NCI-H2196 (cell line): ENCODE results near the gene PHOSPHO1.
"Not testable (repeated sequence)": the region's sequence is repeated elsewhere in the genome, so short reads cannot be mapped to it uniquely, and the experiment has no call there.

ENCODE experiments used
- DNase-seq: peaks from one replicate; lab custom pipeline; 2025; ENCODE audit not compliant: unreplicated experiment; lab: John Stamatoyannopoulos, UW

PHOSPHO1 gene

DNA sequence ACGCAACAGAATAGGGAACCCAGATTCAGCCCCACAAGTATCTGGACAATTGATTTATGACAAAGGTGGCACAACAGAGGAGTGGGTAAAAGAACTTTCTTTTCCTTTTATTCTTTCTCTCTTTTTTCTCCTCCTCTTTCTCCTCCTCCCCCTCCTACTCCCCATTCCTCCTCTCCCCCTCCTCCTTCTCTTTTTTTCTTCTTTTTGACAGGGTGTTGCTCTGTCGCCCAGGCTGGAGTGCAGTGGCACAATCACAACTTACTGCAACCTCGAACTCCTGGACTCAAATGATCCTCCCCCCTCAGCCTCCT is 36.3 kb downstream of the PHOSPHO1 start:
- no peak for DNase-seq

GRCh38 chr17:49193513-49194296 is 36.9 kb downstream of the PHOSPHO1 start:
- DNase-seq, result peak; percentile 50

DNA sequence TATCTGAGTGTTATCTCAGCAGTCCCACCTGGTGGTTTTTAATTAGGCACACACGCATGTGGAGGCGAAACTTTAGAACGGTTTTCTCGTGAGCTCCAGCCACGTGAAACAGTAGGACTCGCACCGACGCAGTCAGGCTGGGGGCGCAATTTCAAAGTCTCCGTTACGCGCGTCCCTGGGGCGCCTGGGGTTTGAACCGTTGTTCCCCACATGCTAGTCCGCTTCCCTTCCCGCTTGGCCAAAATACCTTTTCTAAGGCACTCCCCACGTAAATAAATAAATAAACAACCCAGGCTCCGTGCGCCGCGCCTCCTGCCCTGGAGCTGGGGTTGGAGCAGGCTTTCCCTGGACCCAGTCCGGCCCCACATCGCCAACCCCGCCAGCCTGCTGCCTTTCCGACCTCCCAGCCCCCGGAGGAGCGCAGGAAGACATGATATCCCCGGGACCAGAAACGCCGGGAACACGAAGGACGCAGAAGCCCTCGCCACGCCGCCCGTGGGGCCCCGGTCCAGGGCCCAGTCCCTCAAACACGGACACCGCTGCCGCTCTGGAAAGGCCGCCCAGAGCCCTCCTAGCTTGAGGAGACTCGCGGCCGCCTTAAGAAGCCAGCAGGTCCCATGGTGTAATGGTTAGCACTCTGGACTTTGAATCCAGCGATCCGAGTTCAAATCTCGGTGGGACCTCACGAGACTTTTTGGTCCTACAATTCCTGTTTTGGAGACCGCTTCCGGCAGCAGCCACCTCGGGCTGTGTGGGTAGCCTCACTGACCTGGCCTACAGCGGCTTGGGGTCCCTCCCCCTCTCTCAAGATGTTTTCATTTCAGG is 38.5 kb downstream of the PHOSPHO1 start:
- DNase-seq, result peak; percentile 97

GRCh38 chr17:49191409-49191916 is 39.1 kb downstream of the PHOSPHO1 start:
- DNase-seq, result no peak

DNA sequence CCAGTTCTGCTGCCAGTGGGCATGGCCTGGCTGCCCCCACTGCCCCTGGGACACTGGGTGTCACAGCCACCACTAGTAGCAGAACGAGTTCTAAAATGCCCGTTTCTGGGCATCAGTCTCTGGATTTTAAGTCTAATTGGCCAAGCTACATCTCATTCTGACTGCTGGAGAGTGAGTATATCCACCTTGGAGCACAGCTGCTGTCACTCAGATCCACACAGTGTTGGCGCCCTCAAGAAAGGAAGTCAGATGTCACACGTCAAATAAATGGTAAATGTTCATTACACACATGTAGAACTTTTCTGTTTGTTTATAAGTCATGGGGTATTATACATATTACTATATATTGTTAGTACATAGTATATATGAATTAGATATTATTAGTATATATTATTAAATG is 39.7 kb downstream of the PHOSPHO1 start:
- no peak for DNase-seq

DNA sequence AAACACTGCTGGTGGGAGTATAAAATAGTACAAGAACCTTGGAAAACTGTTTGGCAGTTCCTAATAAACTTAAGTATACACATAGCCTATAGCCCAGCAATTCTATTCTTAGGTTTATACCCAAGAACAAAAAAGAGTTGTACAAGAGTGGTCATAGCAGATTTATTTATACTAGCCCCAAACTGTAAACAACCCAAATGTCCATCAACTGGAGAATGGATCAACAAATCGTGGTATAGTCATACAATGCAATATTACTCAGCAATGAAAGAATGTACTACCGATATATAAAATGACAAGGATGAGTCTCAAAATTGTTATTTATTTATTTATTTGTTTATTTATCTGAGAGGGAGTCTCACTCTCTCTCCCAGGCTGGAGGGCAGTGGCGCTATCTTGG is 43.3 kb downstream of the PHOSPHO1 start:
- DNase-seq, result no peak

DNA sequence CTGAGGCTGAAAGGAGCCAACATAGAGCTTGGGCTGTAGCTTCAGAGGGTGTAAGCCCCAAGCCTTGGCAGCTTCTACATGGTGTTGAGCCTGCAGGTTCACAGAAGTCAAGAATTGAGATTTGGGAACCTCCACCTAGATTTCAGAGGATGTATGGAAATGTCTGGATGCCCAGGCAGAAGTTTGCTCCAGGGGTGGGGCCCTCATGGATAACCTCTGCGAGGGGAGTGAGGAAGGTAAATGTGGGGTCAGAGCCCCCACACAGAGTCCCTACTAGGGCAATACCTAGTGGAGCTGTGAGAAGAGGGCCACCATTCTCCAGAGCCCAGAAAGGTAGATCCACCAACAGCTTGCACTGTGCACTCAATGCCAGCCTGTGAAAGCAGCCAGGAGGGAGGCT is 45.2 kb downstream of the PHOSPHO1 start:
- not testable (repeated sequence) for DNase-seq

DNA sequence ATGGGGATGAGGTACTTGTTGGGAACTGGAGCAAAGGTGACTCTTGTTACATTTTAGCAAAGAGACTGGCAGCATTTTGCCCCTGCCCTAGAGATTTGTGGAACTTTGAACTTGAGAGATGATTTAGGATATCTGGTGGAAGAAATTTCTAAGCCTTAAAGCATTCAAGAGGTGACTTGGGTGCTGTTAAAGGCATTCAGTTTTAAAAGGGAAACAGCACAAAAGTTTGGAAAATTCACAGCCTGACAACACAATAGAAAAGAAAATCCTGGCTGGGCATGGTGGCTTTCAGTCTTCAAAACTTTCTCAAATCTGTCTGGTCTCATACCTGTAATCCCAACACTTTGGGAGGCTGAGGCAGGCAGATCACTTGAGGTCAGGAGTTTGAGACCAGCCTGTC is 46.1 kb downstream of the PHOSPHO1 start:
- not testable (repeated sequence) for DNase-seq

DNA sequence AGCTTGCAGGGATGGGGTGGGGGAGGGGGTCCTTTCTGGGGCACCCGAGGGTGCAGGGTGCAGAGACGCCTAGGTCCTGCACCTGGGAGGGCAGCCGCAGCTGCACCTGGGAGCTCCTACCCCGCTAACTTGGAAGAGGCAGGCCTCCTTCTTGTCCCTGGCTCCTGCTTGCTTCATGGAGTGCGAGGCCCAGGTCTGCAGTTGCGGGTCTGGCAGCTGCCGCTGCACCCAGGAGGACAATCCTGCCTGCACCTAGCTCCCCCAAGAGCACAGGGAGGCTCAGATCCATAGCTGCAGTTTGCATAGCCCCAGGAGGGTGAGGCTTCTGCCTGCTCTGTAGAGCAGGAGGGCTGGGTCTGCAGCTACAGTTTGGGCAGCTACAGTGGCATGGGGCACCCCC is 46.8 kb downstream of the PHOSPHO1 start:
- no peak for DNase-seq

DNA sequence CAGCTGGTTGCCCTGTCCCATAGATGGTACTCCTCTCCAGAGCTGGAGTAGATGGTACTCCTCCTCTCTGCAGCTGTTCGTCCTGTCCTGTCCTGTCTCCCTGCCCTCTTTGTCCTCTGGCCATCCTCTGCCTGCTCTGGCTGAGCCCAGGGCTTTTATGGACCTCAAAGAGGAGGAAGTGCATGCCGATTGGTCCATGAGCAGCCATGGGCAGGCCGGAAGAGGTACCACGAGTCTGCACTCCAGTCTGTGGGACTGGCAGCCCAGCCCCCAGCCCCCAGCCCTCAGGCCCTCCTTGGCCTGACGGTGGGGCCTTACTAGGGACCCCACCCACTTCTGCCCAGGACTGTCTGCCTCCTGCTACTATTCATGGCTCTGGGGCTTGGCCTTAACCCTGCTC is 47.2 kb downstream of the PHOSPHO1 start:
- DNase-seq, result no peak

GRCh38 chr17:49180998-49181635 is 49.5 kb downstream of the PHOSPHO1 start:
- no peak for DNase-seq

- peak; percentile 20 for DNase-seq
Observed at GRCh38 chr17:49180303-49180702, 50.3 kb downstream of the PHOSPHO1 start.

DNA sequence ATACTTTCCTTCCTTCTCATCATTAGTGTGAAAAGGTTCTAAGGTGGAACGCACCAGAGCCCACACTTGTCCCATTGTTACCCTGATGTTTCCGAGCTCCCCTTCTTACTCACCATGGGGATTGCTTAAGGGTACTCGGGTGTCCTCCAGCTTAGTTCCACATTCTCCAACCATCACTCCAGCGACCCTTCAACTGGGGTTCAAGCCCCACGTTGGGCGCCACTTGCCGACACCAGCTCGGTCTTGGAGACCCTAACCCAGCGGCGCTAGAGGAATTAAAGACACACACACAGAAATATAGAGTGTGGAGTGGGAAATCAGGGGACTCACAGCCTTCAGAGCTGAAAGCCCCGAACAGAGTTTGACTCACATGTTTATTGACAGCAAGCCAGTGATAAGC is 54.6 kb downstream of the PHOSPHO1 start:
- DNase-seq, result not testable (repeated sequence)
